Measurements from ENCODE around the gene KCNJ8.

Gene KCNJ8

GRCh38 chr12:21757735-21758134 lies 16.8 kb downstream of the KCNJ8 start:
- DNase-seq (ENCODE audit: low read depth): no peak
- TF ChIP-seq, protein P1, sequence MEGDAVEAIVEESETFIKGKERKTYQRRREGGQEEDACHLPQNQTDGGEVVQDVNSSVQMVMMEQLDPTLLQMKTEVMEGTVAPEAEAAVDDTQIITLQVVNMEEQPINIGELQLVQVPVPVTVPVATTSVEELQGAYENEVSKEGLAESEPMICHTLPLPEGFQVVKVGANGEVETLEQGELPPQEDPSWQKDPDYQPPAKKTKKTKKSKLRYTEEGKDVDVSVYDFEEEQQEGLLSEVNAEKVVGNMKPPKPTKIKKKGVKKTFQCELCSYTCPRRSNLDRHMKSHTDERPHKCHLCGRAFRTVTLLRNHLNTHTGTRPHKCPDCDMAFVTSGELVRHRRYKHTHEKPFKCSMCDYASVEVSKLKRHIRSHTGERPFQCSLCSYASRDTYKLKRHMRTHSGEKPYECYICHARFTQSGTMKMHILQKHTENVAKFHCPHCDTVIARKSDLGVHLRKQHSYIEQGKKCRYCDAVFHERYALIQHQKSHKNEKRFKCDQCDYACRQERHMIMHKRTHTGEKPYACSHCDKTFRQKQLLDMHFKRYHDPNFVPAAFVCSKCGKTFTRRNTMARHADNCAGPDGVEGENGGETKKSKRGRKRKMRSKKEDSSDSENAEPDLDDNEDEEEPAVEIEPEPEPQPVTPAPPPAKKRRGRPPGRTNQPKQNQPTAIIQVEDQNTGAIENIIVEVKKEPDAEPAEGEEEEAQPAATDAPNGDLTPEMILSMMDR (conservative IDR thresholded peaks at IDR 0.05; ENCODE audit: control insufficient read depth, insufficient read depth, low read depth, low read length): no peak
- no peak overlapping the region for H3K4me3 ChIP-seq (ENCODE audit: control insufficient read depth, low read depth, low read length)

- TF ChIP-seq, protein P1 (conservative IDR thresholded peaks at IDR 0.05; ENCODE audit: control insufficient read depth, insufficient read depth, low read depth, low read length): no peak
- DNase-seq (ENCODE audit: low read depth): no peak
- no peak overlapping the region for H3K4me3 ChIP-seq (ENCODE audit: control insufficient read depth, low read depth, low read length)
These were observed 17.8 kb downstream of the KCNJ8 start for GRCh38 chr12:21756699-21757098.

DNA sequence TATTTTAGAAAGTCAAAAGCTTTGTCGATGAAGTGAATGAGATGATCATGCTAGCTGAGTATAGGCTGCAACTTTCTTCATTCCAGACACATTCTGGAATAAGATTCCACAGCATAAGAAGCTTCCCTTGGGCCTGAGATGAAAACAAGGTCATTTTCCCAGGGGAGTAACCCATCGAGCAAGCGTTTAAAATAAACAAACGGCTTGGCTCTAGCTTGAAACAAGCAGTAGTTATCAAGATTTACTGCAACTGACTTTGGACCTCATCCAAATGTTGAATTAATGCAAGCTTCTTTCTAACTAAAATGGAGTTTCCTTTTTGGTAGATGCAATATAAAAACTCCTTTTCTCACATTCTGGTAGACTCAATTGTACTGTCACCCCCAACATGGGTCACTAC lies 23.0 kb downstream of the KCNJ8 start:
- peak; percentile 80 for DNase-seq (ENCODE audit: low read depth)
- TF ChIP-seq, protein P1 (conservative IDR thresholded peaks at IDR 0.05; ENCODE audit: control insufficient read depth, insufficient read depth, low read depth, low read length): no peak
- H3K4me3 ChIP-seq (ENCODE audit: control insufficient read depth, low read depth, low read length): no peak overlapping the region

GRCh38 chr12:21745258-21745657 lies 29.2 kb downstream of the KCNJ8 start:
- no peak for DNase-seq (ENCODE audit: low read depth)
- TF ChIP-seq, protein P1 (conservative IDR thresholded peaks at IDR 0.05; ENCODE audit: control insufficient read depth, insufficient read depth, low read depth, low read length): no peak
- H3K4me3 ChIP-seq (ENCODE audit: control insufficient read depth, low read depth, low read length): no peak overlapping the region

- no peak overlapping the region for H3K4me3 ChIP-seq (ENCODE audit: control insufficient read depth, low read depth, low read length)
- DNase-seq (ENCODE audit: low read depth): no peak
- TF ChIP-seq, protein P1 (conservative IDR thresholded peaks at IDR 0.05; ENCODE audit: control insufficient read depth, insufficient read depth, low read depth, low read length): no peak
These were observed 43.4 kb downstream of the KCNJ8 start for GRCh38 chr12:21731144-21731543.

DNA sequence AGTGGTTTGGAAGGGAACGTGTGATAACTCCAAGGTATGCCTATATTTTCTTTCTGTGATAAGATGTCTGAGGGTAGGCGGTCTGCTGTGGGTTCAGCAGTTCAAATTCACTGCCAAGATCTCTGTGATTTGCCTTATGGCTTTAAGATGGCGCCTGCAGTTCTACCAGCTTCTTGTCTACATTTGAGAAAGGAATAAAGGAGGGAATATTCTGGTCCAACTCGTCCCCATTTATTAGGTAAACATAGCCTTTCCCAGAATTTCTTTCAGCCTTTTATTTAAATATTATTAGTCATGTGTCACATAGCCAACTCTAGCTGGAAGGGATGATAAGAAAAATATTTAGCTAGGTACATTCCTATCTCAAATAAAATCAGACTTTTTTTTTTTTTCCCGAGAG lies 48.8 kb downstream of the KCNJ8 start:
- no peak overlapping the region for H3K4me3 ChIP-seq (ENCODE audit: control insufficient read depth, low read depth, low read length)
- no peak for DNase-seq (ENCODE audit: low read depth)
- TF ChIP-seq, protein P1 (conservative IDR thresholded peaks at IDR 0.05; ENCODE audit: control insufficient read depth, insufficient read depth, low read depth, low read length): no peak
